Measurements from ENCODE around the gene COL17A1.

Gene COL17A1

GRCh38 chr10:104104926-104105325 is 19.2 kb upstream of the COL17A1 start:
- H3K4me1 ChIP-seq (ENCODE audit: low read length), result peaks cover 16% of the 10 kb centered on the region
- H3F3A ChIP-seq (ENCODE audit: insufficient read depth, low read length), result no peaks in the 10 kb centered on the region
- no peak overlapping the region for H3K27ac ChIP-seq (ENCODE audit: low read length)
- H3K79me2 ChIP-seq (ENCODE audit: low read length), result no peaks in the 10 kb centered on the region
- H2AFZ ChIP-seq (ENCODE audit: low read length), result no peak overlapping the region
- DNase-seq, result no peak
- H3K4me3 ChIP-seq (ENCODE audit: low read length), result no peak overlapping the region
- no peak for TF ChIP-seq EZH2 (optimal IDR thresholded peaks at IDR 0.05; ENCODE audit: low read depth, low read length)
- TF ChIP-seq CTCF (IDR thresholded peaks at IDR 0.05; ENCODE audit: low read length), result no peak
- TF ChIP-seq EZH2phosphoT487 (IDR thresholded peaks at IDR 0.05; ENCODE audit: low read length), result no peak
- no peaks in the 10 kb centered on the region for H4K20me1 ChIP-seq (ENCODE audit: insufficient read depth, low read length)
- no peak overlapping the region for H3K4me2 ChIP-seq (ENCODE audit: low read depth, low read length)
- no peaks in the 10 kb centered on the region for H3K27me3 ChIP-seq (replicated peaks; ENCODE audit: insufficient read depth, low read length)
- H3K9ac ChIP-seq (ENCODE audit: low read length), result no peak overlapping the region
- H3K9me2 ChIP-seq (replicated peaks; ENCODE audit: insufficient read depth, low read length), result no peaks in the 10 kb centered on the region
- H3K9me3 ChIP-seq (replicated peaks; ENCODE audit: insufficient read depth, low read length), result no peaks in the 10 kb centered on the region
- no peaks in the 10 kb centered on the region for H3K36me3 ChIP-seq (replicated peaks; ENCODE audit: insufficient read depth, low read length)

GRCh38 chr10:104104418-104104817 is 18.7 kb upstream of the COL17A1 start:
- Histone ChIP-seq H3K9me2 (replicated peaks; ENCODE audit: insufficient read depth, low read length) (no peaks in the 10 kb centered on the region), H3K9me3 (replicated peaks; ENCODE audit: insufficient read depth, low read length) (no peaks in the 10 kb centered on the region), H3K4me3 (ENCODE audit: low read length) (no peak overlapping the region), H3K79me2 (ENCODE audit: low read length) (no peaks in the 10 kb centered on the region), H4K20me1 (ENCODE audit: insufficient read depth, low read length) (no peaks in the 10 kb centered on the region), H3F3A (ENCODE audit: insufficient read depth, low read length) (no peaks in the 10 kb centered on the region), H3K4me1 (ENCODE audit: low read length) (peaks cover 16% of the 10 kb centered on the region), H3K36me3 (replicated peaks; ENCODE audit: insufficient read depth, low read length) (no peaks in the 10 kb centered on the region), H3K4me2 (ENCODE audit: low read depth, low read length) (peak overlapping the region; percentile 28; the same call in 1 of the 2 replicates), H2AFZ (ENCODE audit: low read length) (no peak overlapping the region), H3K27me3 (replicated peaks; ENCODE audit: insufficient read depth, low read length) (no peaks in the 10 kb centered on the region), H3K9ac (ENCODE audit: low read length) (no peak overlapping the region), H3K27ac (ENCODE audit: low read length) (no peak overlapping the region)
- DNase-seq, result no peak
- TF ChIP-seq EZH2 (optimal IDR thresholded peaks at IDR 0.05; ENCODE audit: low read depth, low read length), result no peak
- no peak for TF ChIP-seq CTCF (IDR thresholded peaks at IDR 0.05; ENCODE audit: low read length)
- TF ChIP-seq EZH2phosphoT487 (IDR thresholded peaks at IDR 0.05; ENCODE audit: low read length), result no peak

- Histone ChIP-seq H3K4me3 (ENCODE audit: low read length) (no peak overlapping the region), H3K9me3 (replicated peaks; ENCODE audit: insufficient read depth, low read length) (no peaks in the 10 kb centered on the region), H3F3A (ENCODE audit: insufficient read depth, low read length) (no peaks in the 10 kb centered on the region), H3K9ac (ENCODE audit: low read length) (no peak overlapping the region), H3K4me2 (ENCODE audit: low read depth, low read length) (peak overlapping the region; percentile 28; the same call in 1 of the 2 replicates), H3K27ac (ENCODE audit: low read length) (no peak overlapping the region), H2AFZ (ENCODE audit: low read length) (no peak overlapping the region), H4K20me1 (ENCODE audit: insufficient read depth, low read length) (no peaks in the 10 kb centered on the region), H3K36me3 (replicated peaks; ENCODE audit: insufficient read depth, low read length) (no peaks in the 10 kb centered on the region), H3K27me3 (replicated peaks; ENCODE audit: insufficient read depth, low read length) (no peaks in the 10 kb centered on the region), H3K9me2 (replicated peaks; ENCODE audit: insufficient read depth, low read length) (no peaks in the 10 kb centered on the region), H3K4me1 (ENCODE audit: low read length) (peaks cover 16% of the 10 kb centered on the region), H3K79me2 (ENCODE audit: low read length) (no peaks in the 10 kb centered on the region)
- no peak for TF ChIP-seq EZH2phosphoT487 (IDR thresholded peaks at IDR 0.05; ENCODE audit: low read length)
- no peak for TF ChIP-seq CTCF (IDR thresholded peaks at IDR 0.05; ENCODE audit: low read length)
- no peak for TF ChIP-seq EZH2 (optimal IDR thresholded peaks at IDR 0.05; ENCODE audit: low read depth, low read length)
- no peak for DNase-seq
Observed at GRCh38 chr10:104103956-104104355, 18.3 kb upstream of the COL17A1 start.

Data from MM.1S (cell line).